GM12873 (cell line): ENCODE results near the gene ENTPD6.

Source experiments
- CTCF ChIP-seq: IDR thresholded peaks from 2 replicates; pipeline ENCODE4 v1.5.1; 2012; ENCODE audit warnings: low read depth, mild to moderate bottlenecking, moderate library complexity, low read length, control low read depth; ENCODE audit not compliant: insufficient read depth; ENCODE audit errors: missing control alignments

The ENTPD6 gene

GRCh38 chr20:25195014-25195961, at the start of gene ENTPD6:
TSS of gene ENTPD6 (plus strand) at chr20:25195712. CDS start at chr20:25206537, 10,825 bp downstream.
- no peak for TF ChIP-seq CTCF

DNA sequence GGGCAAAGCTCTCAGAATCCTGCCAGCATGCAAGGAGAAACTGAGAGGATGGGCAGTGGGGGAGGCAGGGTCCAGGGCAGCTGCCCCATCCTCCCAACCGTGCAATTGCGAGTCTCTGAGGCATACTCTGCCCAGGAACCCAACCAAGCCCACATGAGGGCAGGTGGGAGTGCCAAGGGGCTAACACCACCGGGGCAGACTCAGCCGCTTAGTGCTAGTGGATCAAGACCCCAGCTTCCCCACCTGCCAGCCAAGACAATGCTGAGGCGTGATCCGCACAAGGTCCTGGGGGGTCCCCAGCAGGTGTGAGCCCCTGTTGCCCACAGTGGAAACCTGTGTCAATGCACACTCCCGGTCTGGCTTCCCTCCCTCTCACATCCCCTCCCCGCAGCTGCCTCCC, 48.5 kb upstream of the ENTPD6 start:
- TF ChIP-seq CTCF, result no peak

DNA sequence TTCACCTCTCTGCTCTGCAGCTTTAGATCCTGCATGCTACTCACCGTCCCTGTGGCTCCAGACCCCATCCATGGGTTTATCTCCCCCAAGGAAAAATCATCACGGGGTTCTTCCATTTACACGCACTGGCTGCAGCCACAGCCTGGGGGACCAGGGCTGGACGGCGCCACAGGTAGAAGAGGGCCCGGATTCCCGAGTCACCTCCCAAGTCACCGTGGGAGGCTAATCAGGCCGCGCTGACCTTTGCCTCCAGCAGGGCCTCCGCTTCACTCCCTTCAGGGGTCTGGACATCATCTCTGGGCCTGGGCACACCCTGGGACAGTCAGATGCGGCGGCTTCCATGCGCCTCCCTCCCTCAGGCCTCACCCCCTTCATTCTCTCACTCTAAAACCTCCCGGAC, 47.8 kb upstream of the ENTPD6 start:
- no peak for TF ChIP-seq CTCF

GRCh38 chr20:25148181-25148981, 47.1 kb upstream of the ENTPD6 start:
- no peak for TF ChIP-seq CTCF

DNA sequence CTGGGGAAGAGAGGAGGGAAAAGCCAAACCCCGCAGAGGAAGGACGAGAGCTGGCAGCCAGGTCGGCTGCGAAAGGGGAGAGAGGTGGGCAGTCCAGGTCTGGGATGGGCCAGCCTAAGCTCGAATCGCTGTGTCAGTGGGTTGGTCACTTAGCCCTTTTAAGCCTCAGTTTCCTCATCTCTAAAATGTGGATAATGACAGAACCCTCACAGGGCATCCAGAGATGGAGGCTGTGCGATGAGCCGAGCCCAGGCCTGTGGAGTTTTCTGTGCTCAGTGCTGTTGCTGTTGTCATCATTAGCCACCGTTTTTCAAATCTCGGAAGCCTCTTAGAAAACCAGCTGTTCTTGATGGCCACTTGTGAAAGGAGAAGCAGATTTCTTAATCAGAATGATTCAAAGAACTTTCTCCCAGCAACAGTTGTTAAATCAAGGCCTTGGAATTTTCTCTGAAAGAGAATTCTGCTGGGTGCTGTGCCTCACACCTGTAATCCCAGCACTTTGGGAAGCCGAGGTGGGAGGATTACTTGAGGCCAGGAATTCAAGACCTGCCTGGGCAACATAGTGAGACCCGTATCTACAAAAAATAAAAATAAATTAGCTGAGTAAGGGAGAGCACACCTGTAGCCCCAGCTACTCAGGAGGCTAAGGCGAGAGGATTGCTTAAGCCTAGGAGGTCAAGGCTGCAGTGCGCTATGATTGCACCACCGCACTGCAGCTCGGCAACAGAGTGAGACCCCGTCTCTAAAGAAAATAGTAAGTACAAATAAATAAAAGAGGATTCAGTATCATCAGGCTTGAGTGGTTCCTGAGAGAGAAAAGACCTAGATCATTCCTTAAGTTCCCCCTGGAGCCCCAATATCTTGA, 46.3 kb upstream of the ENTPD6 start:
- no peak for TF ChIP-seq CTCF

GRCh38 chr20:25150016-25150415, 45.5 kb upstream of the ENTPD6 start:
- TF ChIP-seq CTCF, result no peak
